HG03066 (cell line): ENCODE results near the gene TRIP10.
"Not testable (repeated sequence)": the region's sequence is repeated elsewhere in the genome, so short reads cannot be mapped to it uniquely, and the experiment has no call there.

ENCODE experiments used
- ATAC-seq: cut with Tn5 transposase; IDR thresholded peaks from one replicate; pipeline ENCODE4 v1.9.1; 2021; ENCODE audit warnings: low read depth; ENCODE audit not compliant: unreplicated experiment

TRIP10 gene

GRCh38 chr19:6739883-6740588, 556 bp downstream of the TRIP10 start:
- ATAC-seq, result no peak

- no peak for ATAC-seq
These were observed 1.3 kb downstream of the TRIP10 start for GRCh38 chr19:6740589-6741343.

GRCh38 chr19:6743066-6743465, 3.6 kb downstream of the TRIP10 start:
- no peak for ATAC-seq

GRCh38 chr19:6743714-6744380, 4.4 kb downstream of the TRIP10 start:
- no peak for ATAC-seq

GRCh38 chr19:6744381-6745301, 5.2 kb downstream of the TRIP10 start:
- no peak for ATAC-seq

GRCh38 chr19:6745965-6746364, 6.5 kb downstream of the TRIP10 start:
- ATAC-seq, result no peak

GRCh38 chr19:6748543-6748942, 9.1 kb downstream of the TRIP10 start:
- ATAC-seq, result not testable (repeated sequence)

- ATAC-seq, result no peak
These were observed 10.6 kb downstream of the TRIP10 start for GRCh38 chr19:6750062-6750461.

GRCh38 chr19:6751189-6751588, 11.7 kb downstream of the TRIP10 start:
- no peak for ATAC-seq

- ATAC-seq, result no peak
These were observed 13.0 kb downstream of the TRIP10 start for GRCh38 chr19:6752256-6753177.

GRCh38 chr19:6753178-6754031, 13.9 kb downstream of the TRIP10 start:
- ATAC-seq, result peak; percentile 78

GRCh38 chr19:6754136-6754535, 14.7 kb downstream of the TRIP10 start:
- no peak for ATAC-seq

- ATAC-seq, result no peak
These were observed 15.4 kb downstream of the TRIP10 start for GRCh38 chr19:6754653-6755463.

- ATAC-seq, result no peak
These were observed 21.1 kb downstream of the TRIP10 start for GRCh38 chr19:6760606-6761005.

- no peak for ATAC-seq
These were observed 21.7 kb downstream of the TRIP10 start for GRCh38 chr19:6761053-6761676.

GRCh38 chr19:6762253-6762797, 22.8 kb downstream of the TRIP10 start:
- not testable (repeated sequence) for ATAC-seq
